ENCODE results near the gene JMJD4. TPM values are rescaled to one million over a fixed set of nuclear protein-coding genes. Genes with fewer than 3 reads are reported as not detected.

Gene JMJD4
- total RNA-seq, 1 donor from 2014 or later, result 25.2 TPM

- H3K36me3 ChIP-seq (ENCODE audit: control insufficient read depth, insufficient read depth, low read length), result no peaks in the 10 kb centered on the region
- DNase-seq (ENCODE audit: low read depth), result no peak
- no peak overlapping the region for H3K4me3 ChIP-seq (ENCODE audit: low read depth, low read length)
- no peak for TF ChIP-seq CTCF (IDR thresholded peaks at IDR 0.05; ENCODE audit: insufficient read depth, low read length, poor library complexity, severe bottlenecking)
- no peaks in the 10 kb centered on the region for H3K27me3 ChIP-seq (ENCODE audit: control insufficient read depth, insufficient read depth, low read length)
Measured at GRCh38 chr1:227767401-227768124, 32.5 kb upstream of the JMJD4 start.

GRCh38 chr1:227766653-227767277, 31.7 kb upstream of the JMJD4 start:
- TF ChIP-seq CTCF (IDR thresholded peaks at IDR 0.05; ENCODE audit: insufficient read depth, low read length, poor library complexity, severe bottlenecking), result no peak
- no peak for DNase-seq (ENCODE audit: low read depth)
- no peaks in the 10 kb centered on the region for H3K27me3 ChIP-seq (ENCODE audit: control insufficient read depth, insufficient read depth, low read length)
- H3K36me3 ChIP-seq (ENCODE audit: control insufficient read depth, insufficient read depth, low read length), result peaks cover 3% of the 10 kb centered on the region
- no peak overlapping the region for H3K4me3 ChIP-seq (ENCODE audit: low read depth, low read length)

GRCh38 chr1:227766015-227766634, 31.0 kb upstream of the JMJD4 start:
- Histone ChIP-seq H3K36me3 (ENCODE audit: control insufficient read depth, insufficient read depth, low read length) (peaks cover 3% of the 10 kb centered on the region), H3K4me3 (ENCODE audit: low read depth, low read length) (no peak overlapping the region), H3K27me3 (ENCODE audit: control insufficient read depth, insufficient read depth, low read length) (no peaks in the 10 kb centered on the region)
- DNase-seq (ENCODE audit: low read depth), result no peak
- TF ChIP-seq CTCF (IDR thresholded peaks at IDR 0.05; ENCODE audit: insufficient read depth, low read length, poor library complexity, severe bottlenecking), result no peak

GRCh38 chr1:227765261-227766014, 30.3 kb upstream of the JMJD4 start:
- peaks cover 3% of the 10 kb centered on the region for H3K36me3 ChIP-seq (ENCODE audit: control insufficient read depth, insufficient read depth, low read length)
- no peaks in the 10 kb centered on the region for H3K27me3 ChIP-seq (ENCODE audit: control insufficient read depth, insufficient read depth, low read length)
- no peak overlapping the region for H3K4me3 ChIP-seq (ENCODE audit: low read depth, low read length)
- DNase-seq (ENCODE audit: low read depth), result no peak
- TF ChIP-seq CTCF (IDR thresholded peaks at IDR 0.05; ENCODE audit: insufficient read depth, low read length, poor library complexity, severe bottlenecking), result no peak

- H3K36me3 ChIP-seq (ENCODE audit: control insufficient read depth, insufficient read depth, low read length), result peaks cover 6% of the 10 kb centered on the region
- TF ChIP-seq CTCF (IDR thresholded peaks at IDR 0.05; ENCODE audit: insufficient read depth, low read length, poor library complexity, severe bottlenecking), result no peak
- H3K27me3 ChIP-seq (ENCODE audit: control insufficient read depth, insufficient read depth, low read length), result no peaks in the 10 kb centered on the region
- no peak overlapping the region for H3K4me3 ChIP-seq (ENCODE audit: low read depth, low read length)
- DNase-seq (ENCODE audit: low read depth), result peak; percentile 31
Measured at GRCh38 chr1:227764019-227764391, 28.9 kb upstream of the JMJD4 start.
